Measurements from ENCODE around the gene ZNF428.
"Not testable (repeated sequence)": the region's sequence is repeated elsewhere in the genome, so short reads cannot be mapped to it uniquely, and the experiment has no call there.

Gene ZNF428

GRCh38 chr19:43591904-43592772 lies 27.3 kb downstream of the ZNF428 start:
- no peak for DNase-seq

- no peak for DNase-seq
These were observed 29.8 kb downstream of the ZNF428 start for GRCh38 chr19:43589678-43590077.

- no peak for DNase-seq
These were observed 30.2 kb downstream of the ZNF428 start for GRCh38 chr19:43589277-43589676.

- not testable (repeated sequence) for DNase-seq
These were observed 32.4 kb downstream of the ZNF428 start for GRCh38 chr19:43587029-43587428.

GRCh38 chr19:43586346-43586745 lies 33.1 kb downstream of the ZNF428 start:
- DNase-seq = no peak

GRCh38 chr19:43584484-43584883 lies 34.9 kb downstream of the ZNF428 start:
- DNase-seq = no peak

GRCh38 chr19:43582495-43582894 lies 36.9 kb downstream of the ZNF428 start:
- no peak for DNase-seq

- no peak for DNase-seq
These were observed 38.0 kb downstream of the ZNF428 start for GRCh38 chr19:43581467-43581866.

- DNase-seq = no peak
These were observed 40.6 kb downstream of the ZNF428 start for GRCh38 chr19:43578787-43579186.

GRCh38 chr19:43575955-43576878 lies 43.2 kb downstream of the ZNF428 start:
- DNase-seq = no peak

GRCh38 chr19:43575156-43575950 lies 44.1 kb downstream of the ZNF428 start, which contains the start of the genes PINLYP and XRCC1:
Gene PINLYP (plus strand): TSS chr19:43575801. CDS start chr19:43577192, 1,391 bp downstream.
Gene XRCC1 (minus strand): TSS chr19:43575527. CDS start chr19:43575458, 69 bp downstream.
- DNase-seq = peak; percentile 94

- DNase-seq = no peak
These were observed 44.8 kb downstream of the ZNF428 start for GRCh38 chr19:43574424-43575155.

GRCh38 chr19:43572171-43572588 lies 47.2 kb downstream of the ZNF428 start:
- no peak for DNase-seq

GRCh38 chr19:43570174-43570791 lies 49.1 kb downstream of the ZNF428 start:
- DNase-seq = no peak

GRCh38 chr19:43569657-43570056 lies 49.8 kb downstream of the ZNF428 start:
- DNase-seq = no peak

GRCh38 chr19:43564800-43565199 lies 54.6 kb downstream of the ZNF428 start:
- DNase-seq = no peak

GRCh38 chr19:43563816-43564457 lies 55.5 kb downstream of the ZNF428 start:
- no peak for DNase-seq

GRCh38 chr19:43562698-43563241 lies 56.7 kb downstream of the ZNF428 start:
- peak; percentile 85 for DNase-seq

GRCh38 chr19:43562226-43562697 lies 57.2 kb downstream of the ZNF428 start:
- DNase-seq = no peak

Data from NK-92 treated with Interleukin-12 subunit alpha and Interleukin-12 subunit beta, amount 100 ng/mL, for 24 hours (cell line).